Esophagus squamous epithelium (tissue), 4 donors: Measurements from ENCODE around the gene SOCS3.

Source experiments
- POLR2A ChIP-seq, 4 donors: fragments of 450-650 bp; IDR thresholded peaks; one replicate each; pipeline ENCODE4 v1.6.1; 2017; ENCODE audit warnings: antibody characterized with exemption in 4 of 4, mild to moderate bottlenecking in 4 of 4, moderate library complexity in 3 of 4
- TF ChIP-seq, protein P1 (sequence below), 6 experiments: fragments of 450-650 bp in 4 of 6; fragments of 200-600 bp in 2 of 6; sonication (generic) in 2 of 6; IDR thresholded peaks; one replicate each; pipeline ENCODE4 v1.5.1; 2016 to 2019; ENCODE audit warnings: antibody characterized with exemption in 6 of 6, mild to moderate bottlenecking in 4 of 6, moderate library complexity in 4 of 6

DNA sequence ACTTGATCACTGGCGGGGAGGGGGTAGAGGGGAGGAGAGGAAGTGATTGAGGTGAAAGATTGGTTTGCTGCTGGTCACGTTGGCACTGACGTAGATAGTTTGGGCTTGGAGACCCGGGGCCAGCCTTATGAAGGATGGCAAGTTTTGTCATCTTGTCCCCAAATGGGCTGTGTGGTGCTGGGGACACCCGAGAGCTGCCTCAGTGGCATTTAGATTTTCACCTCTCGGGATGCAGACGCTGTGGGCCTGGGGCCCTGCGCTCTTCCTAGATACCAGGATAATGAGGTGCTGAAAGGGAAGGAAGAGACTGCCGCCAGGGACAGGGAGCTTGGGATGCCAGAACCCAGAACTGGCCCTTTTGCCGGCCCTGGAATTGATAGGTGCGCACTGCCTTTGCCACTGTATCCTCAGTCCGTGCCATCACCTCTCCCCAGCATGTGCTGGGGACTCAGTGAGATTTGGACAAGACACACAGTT is 1.4 kb upstream of the SOCS3 start:
- no peak for TF ChIP-seq POLR2A (IDR thresholded peaks at IDR 0.05)
- TF ChIP-seq, protein P1, sequence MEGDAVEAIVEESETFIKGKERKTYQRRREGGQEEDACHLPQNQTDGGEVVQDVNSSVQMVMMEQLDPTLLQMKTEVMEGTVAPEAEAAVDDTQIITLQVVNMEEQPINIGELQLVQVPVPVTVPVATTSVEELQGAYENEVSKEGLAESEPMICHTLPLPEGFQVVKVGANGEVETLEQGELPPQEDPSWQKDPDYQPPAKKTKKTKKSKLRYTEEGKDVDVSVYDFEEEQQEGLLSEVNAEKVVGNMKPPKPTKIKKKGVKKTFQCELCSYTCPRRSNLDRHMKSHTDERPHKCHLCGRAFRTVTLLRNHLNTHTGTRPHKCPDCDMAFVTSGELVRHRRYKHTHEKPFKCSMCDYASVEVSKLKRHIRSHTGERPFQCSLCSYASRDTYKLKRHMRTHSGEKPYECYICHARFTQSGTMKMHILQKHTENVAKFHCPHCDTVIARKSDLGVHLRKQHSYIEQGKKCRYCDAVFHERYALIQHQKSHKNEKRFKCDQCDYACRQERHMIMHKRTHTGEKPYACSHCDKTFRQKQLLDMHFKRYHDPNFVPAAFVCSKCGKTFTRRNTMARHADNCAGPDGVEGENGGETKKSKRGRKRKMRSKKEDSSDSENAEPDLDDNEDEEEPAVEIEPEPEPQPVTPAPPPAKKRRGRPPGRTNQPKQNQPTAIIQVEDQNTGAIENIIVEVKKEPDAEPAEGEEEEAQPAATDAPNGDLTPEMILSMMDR (IDR thresholded peaks at IDR 0.05): no peak
